RWPE2 (cell line): ENCODE measurements around the gene ZFYVE21.

Experiments used
- ATAC-seq: fragments of 200-7000 bp; cut with Tn5 transposase; 3 replicates; pipeline ENCODE4 v1.9.1; 2021; ENCODE audit warnings: low read depth
- DNase-seq: peaks from one replicate; pipeline ENCODE4 v3.0.0-alpha.2; 2020; ENCODE audit warnings: low spot score
- H3K27ac ChIP-seq: fragments of 450-650 bp; 2 replicates; pipeline ENCODE4 v1.5.1; 2017; ENCODE audit warnings: mild to moderate bottlenecking; ENCODE audit not compliant: poor library complexity, severe bottlenecking
- H3K27me3 ChIP-seq: fragments of 250-450 bp; sonication (Bioruptor Pico); 2 replicates; pipeline ENCODE4 v1.5.1; 2021; ENCODE audit warnings: mild to moderate bottlenecking, moderate library complexity; ENCODE audit not compliant: insufficient read depth, poor library complexity, severe bottlenecking
- H3K36me3 ChIP-seq: fragments of 250-450 bp; sonication (Bioruptor Pico); 2 replicates; pipeline ENCODE4 v1.5.1; 2020; ENCODE audit warnings: low read depth, mild to moderate bottlenecking, moderate library complexity
- H3K4me1 ChIP-seq: fragments of 250-450 bp; sonication (Bioruptor Pico); 2 replicates; pipeline ENCODE4 v1.5.1; 2021; ENCODE audit warnings: mild to moderate bottlenecking, moderate library complexity; ENCODE audit not compliant: insufficient read depth, poor library complexity, severe bottlenecking
- H3K4me3 ChIP-seq: fragments of 250-450 bp; sonication (Bioruptor Pico); 2 replicates; pipeline ENCODE4 v1.5.1; 2021; ENCODE audit warnings: mild to moderate bottlenecking, moderate library complexity; ENCODE audit not compliant: severe bottlenecking
- H3K9me3 ChIP-seq: fragments of 250-450 bp; sonication (Bioruptor Pico); 2 replicates; pipeline ENCODE4 v1.5.1; 2021; ENCODE audit warnings: mild to moderate bottlenecking, moderate library complexity; ENCODE audit not compliant: severe bottlenecking
- CTCF ChIP-seq: fragments of 450-650 bp; IDR thresholded peaks from one replicate; pipeline ENCODE4 v1.5.1; 2017; ENCODE audit warnings: mild to moderate bottlenecking, moderate library complexity; ENCODE audit not compliant: poor library complexity, severe bottlenecking

Gene ZFYVE21

GRCh38 chr14:103728141-103728540 lies 12.5 kb downstream of the ZFYVE21 start:
- H3K4me3 ChIP-seq = no peak overlapping the region
- no peak for ATAC-seq
- no peaks in the 10 kb centered on the region for H3K27me3 ChIP-seq
- H3K9me3 ChIP-seq = no peaks in the 10 kb centered on the region
- peaks cover 70% of the 10 kb centered on the region for H3K36me3 ChIP-seq
- H3K27ac ChIP-seq = no peak overlapping the region
- no peaks in the 10 kb centered on the region for H3K4me1 ChIP-seq
- no peak for TF ChIP-seq CTCF
- DNase-seq = no peak

- Histone ChIP-seq H3K4me3 (no peak overlapping the region), H3K36me3 (peaks cover 76% of the 10 kb centered on the region), H3K9me3 (no peaks in the 10 kb centered on the region), H3K27me3 (no peaks in the 10 kb centered on the region), H3K27ac (no peak overlapping the region), H3K4me1 (no peaks in the 10 kb centered on the region)
- ATAC-seq (no peak), DNase-seq (no peak)
- TF ChIP-seq CTCF = no peak
These were observed 13.1 kb downstream of the ZFYVE21 start for GRCh38 chr14:103728721-103729120.

- Histone ChIP-seq H3K4me3 (no peak overlapping the region), H3K27me3 (no peaks in the 10 kb centered on the region), H3K36me3 (peaks cover 82% of the 10 kb centered on the region), H3K9me3 (no peaks in the 10 kb centered on the region), H3K27ac (no peak overlapping the region), H3K4me1 (no peaks in the 10 kb centered on the region)
- ATAC-seq = no peak; the same call in 2 of the 3 replicates
- no peak for TF ChIP-seq CTCF
- peak; percentile 69 for DNase-seq
These were observed 14.2 kb downstream of the ZFYVE21 start for GRCh38 chr14:103729496-103730448.

- ATAC-seq = no peak
These were observed 15.0 kb downstream of the ZFYVE21 start for GRCh38 chr14:103730490-103731035.

More at GRCh38 chr14:103730490-103731035, 15.0 kb downstream of the ZFYVE21 start:
- no peak overlapping the region for H3K27ac ChIP-seq
- DNase-seq = no peak
- H3K36me3 ChIP-seq = peaks cover 78% of the 10 kb centered on the region
- H3K4me3 ChIP-seq = no peak overlapping the region
- H3K27me3 ChIP-seq = no peaks in the 10 kb centered on the region
- no peaks in the 10 kb centered on the region for H3K4me1 ChIP-seq
- no peaks in the 10 kb centered on the region for H3K9me3 ChIP-seq
- TF ChIP-seq CTCF = no peak
